ENCODE measurements around the gene PRKAG2.

- TF ChIP-seq CTCF (conservative IDR thresholded peaks at IDR 0.05 in 1 of 2, IDR thresholded peaks at IDR 0.05 in 1 of 2; ENCODE audit: extremely low read depth in 1 of 2, insufficient read depth in 1 of 2, low read depth in 1 of 2, low read length in 2 of 2) (no peak), EZH2 (IDR thresholded peaks at IDR 0.05; ENCODE audit: borderline replicate concordance, low read length) (no peak)
Measured at GRCh38 chr7:151761957-151762356, 115.0 kb downstream of the PRKAG2 start.

Measured in mammary epithelial cell (primary cell).